ENCODE results near the gene TIGIT. TPM values are rescaled to one million over a fixed set of nuclear protein-coding genes. Genes with fewer than 3 reads are reported as not detected.

The TIGIT gene
- total RNA-seq (2021) (not detected in 2 replicates), Bru-seq, nascent RNA (percentile 19 among the genes with signal in this experiment), BruChase-seq, experiment 1, labeled RNA remaining after a 2-hour chase (percentile 12 among the genes with signal in this experiment), BruChase-seq, experiment 2, labeled RNA remaining after a 6-hour chase (percentile 19 among the genes with signal in this experiment)
- long read RNA-seq, result 0 reads

DNA sequence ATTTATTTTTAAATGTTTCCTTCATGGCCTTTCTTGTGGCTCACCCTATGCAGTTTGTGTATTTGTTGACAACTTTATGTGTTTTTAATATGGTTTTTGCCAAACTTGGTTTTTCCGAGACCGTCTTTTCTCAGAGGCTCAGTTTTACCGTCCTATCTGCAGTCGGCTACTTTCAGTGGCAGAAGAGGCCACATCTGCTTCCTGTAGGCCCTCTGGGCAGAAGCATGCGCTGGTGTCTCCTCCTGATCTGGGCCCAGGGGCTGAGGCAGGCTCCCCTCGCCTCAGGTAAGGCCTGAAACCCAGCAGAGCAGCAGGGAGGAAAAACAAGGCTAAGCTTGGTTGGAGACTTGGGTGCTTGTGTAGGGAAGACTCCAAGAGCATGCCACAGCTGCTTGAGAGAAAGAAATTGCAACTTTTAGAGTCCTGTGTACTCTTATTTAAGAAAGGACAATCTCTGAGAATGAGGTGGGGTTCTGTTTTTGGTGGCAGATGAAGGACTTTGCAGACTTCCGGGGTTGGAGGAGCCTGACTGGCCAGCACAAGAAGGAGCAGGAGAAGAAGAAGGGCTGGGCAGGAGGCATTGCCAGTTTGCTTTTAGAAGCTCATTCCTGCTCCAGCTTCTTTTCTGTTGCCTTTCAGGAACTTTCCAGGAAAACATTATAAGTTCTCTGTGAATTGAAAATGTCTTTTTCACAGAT is at the start of gene TIGIT:
TSS of gene TIGIT (plus strand) at position 191 of the 698 bp plus-strand sequence. CDS start at position 225, 34 bp downstream.
- H3K4me3 ChIP-seq (ENCODE audit: low read depth, low read length, poor library complexity, severe bottlenecking), result no peak within 1 kb of the TSS
- no peak within 1 kb of the TSS for H3K27ac ChIP-seq (ENCODE audit: low read depth, low read length, poor library complexity, severe bottlenecking)
- no peak for DNase-seq (ENCODE audit: low spot score)
- CTCF ChIA-PET, result no interaction called here
- TF ChIP-seq, protein P1, sequence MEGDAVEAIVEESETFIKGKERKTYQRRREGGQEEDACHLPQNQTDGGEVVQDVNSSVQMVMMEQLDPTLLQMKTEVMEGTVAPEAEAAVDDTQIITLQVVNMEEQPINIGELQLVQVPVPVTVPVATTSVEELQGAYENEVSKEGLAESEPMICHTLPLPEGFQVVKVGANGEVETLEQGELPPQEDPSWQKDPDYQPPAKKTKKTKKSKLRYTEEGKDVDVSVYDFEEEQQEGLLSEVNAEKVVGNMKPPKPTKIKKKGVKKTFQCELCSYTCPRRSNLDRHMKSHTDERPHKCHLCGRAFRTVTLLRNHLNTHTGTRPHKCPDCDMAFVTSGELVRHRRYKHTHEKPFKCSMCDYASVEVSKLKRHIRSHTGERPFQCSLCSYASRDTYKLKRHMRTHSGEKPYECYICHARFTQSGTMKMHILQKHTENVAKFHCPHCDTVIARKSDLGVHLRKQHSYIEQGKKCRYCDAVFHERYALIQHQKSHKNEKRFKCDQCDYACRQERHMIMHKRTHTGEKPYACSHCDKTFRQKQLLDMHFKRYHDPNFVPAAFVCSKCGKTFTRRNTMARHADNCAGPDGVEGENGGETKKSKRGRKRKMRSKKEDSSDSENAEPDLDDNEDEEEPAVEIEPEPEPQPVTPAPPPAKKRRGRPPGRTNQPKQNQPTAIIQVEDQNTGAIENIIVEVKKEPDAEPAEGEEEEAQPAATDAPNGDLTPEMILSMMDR (conservative IDR thresholded peaks at IDR 0.05; ENCODE audit: low read depth, low read length), result no peak
- no peak for TF ChIP-seq EZH2 (IDR thresholded peaks at IDR 0.05; ENCODE audit: borderline replicate concordance, low read depth, low read length, poor library complexity, severe bottlenecking)
- H3K9me3 ChIP-seq (ENCODE audit: low read depth, low read length, poor library complexity, severe bottlenecking), result no peaks in the 10 kb centered on the region
- no peaks in the 10 kb centered on the region for H3K4me1 ChIP-seq (ENCODE audit: insufficient read depth, low read length, poor library complexity, severe bottlenecking)
- no TSS peak for BruUV-seq (replicated peaks)
- intact Hi-C loops (cut with micrococcal nuclease; ENCODE audit: unreplicated experiment), result loop anchor here (5.0 kb wide), 2 partner anchors 142 to 1523 kb away; no protein-coding TSS in a partner anchor
- POLR2A ChIA-PET (ENCODE audit: low non-redundant PET), result no interaction called here
- no peaks in the 10 kb centered on the region for H3K27me3 ChIP-seq (replicated peaks; ENCODE audit: insufficient read depth, low read depth, low read length, poor library complexity)
- H3K36me3 ChIP-seq (ENCODE audit: insufficient read depth, low read length, poor library complexity, severe bottlenecking), result no peaks in the 10 kb centered on the region

DNA sequence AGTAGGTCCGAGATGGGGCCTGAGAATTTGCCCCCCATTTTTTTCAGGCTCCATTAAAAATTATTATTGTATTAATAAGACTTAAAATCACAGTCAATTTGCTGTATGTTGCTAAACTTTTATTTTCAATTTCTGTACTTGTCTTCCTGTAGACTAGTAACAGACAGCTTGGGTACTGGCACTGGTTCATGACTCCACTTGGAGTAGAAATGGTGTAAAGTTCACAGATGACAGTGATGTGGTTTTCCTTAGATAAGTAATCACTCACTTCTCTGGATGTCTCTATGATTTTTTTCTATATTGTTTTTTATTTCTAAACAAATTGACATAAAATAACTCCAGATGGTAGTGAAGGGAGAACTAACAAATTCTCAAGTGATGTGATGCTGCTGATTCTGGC is 40.9 kb upstream of the TIGIT start:
- BruUV-seq (replicated peaks), result no TSS peak
- ChIA-PET CTCF (no interaction called here), POLR2A (ENCODE audit: low non-redundant PET) (no interaction called here)
- H3K4me1 ChIP-seq (ENCODE audit: insufficient read depth, low read length, poor library complexity, severe bottlenecking), result no peaks in the 10 kb centered on the region
- DNase-seq (ENCODE audit: low spot score), result no peak
- no peak overlapping the region for H3K4me3 ChIP-seq (ENCODE audit: low read depth, low read length, poor library complexity, severe bottlenecking)
- intact Hi-C loops (cut with micrococcal nuclease; ENCODE audit: unreplicated experiment), result no loop called here
- H3K9me3 ChIP-seq (ENCODE audit: low read depth, low read length, poor library complexity, severe bottlenecking), result no peaks in the 10 kb centered on the region
- TF ChIP-seq, protein P1 (conservative IDR thresholded peaks at IDR 0.05; ENCODE audit: low read depth, low read length), result no peak
- no peak for TF ChIP-seq EZH2 (IDR thresholded peaks at IDR 0.05; ENCODE audit: borderline replicate concordance, low read depth, low read length, poor library complexity, severe bottlenecking)
- H3K27ac ChIP-seq (ENCODE audit: low read depth, low read length, poor library complexity, severe bottlenecking), result no peak overlapping the region
- H3K36me3 ChIP-seq (ENCODE audit: insufficient read depth, low read length, poor library complexity, severe bottlenecking), result no peaks in the 10 kb centered on the region
- no peaks in the 10 kb centered on the region for H3K27me3 ChIP-seq (replicated peaks; ENCODE audit: insufficient read depth, low read depth, low read length, poor library complexity)

DNA sequence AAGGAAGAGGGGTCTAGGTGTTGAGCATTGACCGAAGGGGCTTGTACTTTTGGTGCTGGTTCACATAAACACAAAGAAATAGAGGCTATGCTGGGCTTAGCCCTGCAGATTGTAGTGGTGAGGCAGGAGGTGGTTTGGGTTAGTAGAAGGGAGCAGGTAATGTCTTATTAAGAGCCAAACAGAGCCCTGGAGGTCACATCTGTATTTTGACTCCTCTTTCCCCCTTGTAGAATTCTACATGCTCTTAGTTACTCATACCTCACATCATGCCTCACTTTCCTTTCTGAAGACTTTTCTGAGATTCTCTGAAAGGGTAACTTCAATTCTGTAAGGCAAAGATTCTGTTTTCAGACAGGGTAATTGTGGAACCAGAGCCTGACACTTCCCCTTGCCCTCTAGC is 40.3 kb upstream of the TIGIT start:
- H3K27me3 ChIP-seq (replicated peaks; ENCODE audit: insufficient read depth, low read depth, low read length, poor library complexity), result no peaks in the 10 kb centered on the region
- ChIA-PET POLR2A (ENCODE audit: low non-redundant PET) (no interaction called here), CTCF (no interaction called here)
- no peak for DNase-seq (ENCODE audit: low spot score)
- intact Hi-C loops (cut with micrococcal nuclease; ENCODE audit: unreplicated experiment), result no loop called here
- no peaks in the 10 kb centered on the region for H3K4me1 ChIP-seq (ENCODE audit: insufficient read depth, low read length, poor library complexity, severe bottlenecking)
- H3K9me3 ChIP-seq (ENCODE audit: low read depth, low read length, poor library complexity, severe bottlenecking), result peaks cover 4% of the 10 kb centered on the region
- no peak overlapping the region for H3K27ac ChIP-seq (ENCODE audit: low read depth, low read length, poor library complexity, severe bottlenecking)
- BruUV-seq (replicated peaks), result no TSS peak
- H3K4me3 ChIP-seq (ENCODE audit: low read depth, low read length, poor library complexity, severe bottlenecking), result no peak overlapping the region
- no peak for TF ChIP-seq EZH2 (IDR thresholded peaks at IDR 0.05; ENCODE audit: borderline replicate concordance, low read depth, low read length, poor library complexity, severe bottlenecking)
- no peaks in the 10 kb centered on the region for H3K36me3 ChIP-seq (ENCODE audit: insufficient read depth, low read length, poor library complexity, severe bottlenecking)

All from A673 (cell line).